Occipital lobe (tissue), 2 donors: ENCODE results near the gene PRUNE2. TPM values are rescaled to one million over a fixed set of nuclear protein-coding genes. Genes with fewer than 3 reads are reported as not detected.

ENCODE experiments used
- DNase-seq: peaks from one replicate; lab custom pipeline; 2025; lab: John Stamatoyannopoulos, UW
- total RNA-seq: library from RNA; depleted of rRNA; stranded (reverse); fragments of >200 nt; gene quantifications from one replicate; pipeline ENCODE4 v1.2.3, GENCODE V29; 2014

PRUNE2 gene
- total RNA-seq, 1 donor from 2014 or later, result 13.4 TPM

GRCh38 chr9:76658510-76659231 is 247.2 kb downstream of the PRUNE2 start:
- DNase-seq, result no peak

DNA sequence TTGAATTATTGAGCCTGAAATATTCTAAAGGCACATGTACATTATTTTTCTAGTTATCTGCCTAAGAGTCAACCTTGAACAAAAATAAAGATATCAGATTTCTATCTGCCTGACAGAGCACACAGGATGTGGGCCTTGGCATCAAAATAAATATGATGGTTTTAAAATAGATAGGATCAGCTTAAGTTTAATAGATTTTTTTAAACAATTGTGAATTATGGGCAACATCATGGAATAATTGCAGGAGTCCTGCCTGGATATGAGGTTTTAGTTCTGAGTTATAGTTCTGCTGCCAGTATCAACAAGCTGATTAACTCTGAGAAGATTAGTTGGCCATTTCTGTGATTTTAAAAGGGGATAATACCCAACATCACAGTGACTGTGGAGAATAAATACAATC is 248.6 kb downstream of the PRUNE2 start:
- no peak for DNase-seq

- no peak for DNase-seq
These were observed 249.9 kb downstream of the PRUNE2 start for GRCh38 chr9:76655971-76656370.

- DNase-seq, result no peak
These were observed 250.8 kb downstream of the PRUNE2 start for GRCh38 chr9:76655121-76655541.

DNA sequence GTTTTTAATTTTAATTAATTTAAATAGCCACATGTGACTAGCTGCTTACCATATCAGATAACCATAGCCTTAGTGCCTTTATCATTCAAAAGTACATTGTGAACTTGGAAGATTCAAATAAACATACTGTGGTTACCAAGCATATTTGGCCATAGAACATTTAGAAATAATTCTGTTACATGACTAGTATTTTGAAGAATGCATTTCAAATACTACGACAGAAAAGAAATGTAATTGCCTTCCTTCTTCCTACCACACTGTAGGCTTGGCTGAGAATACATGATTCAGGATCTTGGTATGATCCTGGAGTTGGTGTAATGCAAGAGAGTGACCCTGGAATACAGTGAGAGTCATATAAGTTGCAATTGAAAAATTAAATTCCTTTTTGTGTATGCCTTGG is 251.3 kb downstream of the PRUNE2 start:
- no peak for DNase-seq

DNA sequence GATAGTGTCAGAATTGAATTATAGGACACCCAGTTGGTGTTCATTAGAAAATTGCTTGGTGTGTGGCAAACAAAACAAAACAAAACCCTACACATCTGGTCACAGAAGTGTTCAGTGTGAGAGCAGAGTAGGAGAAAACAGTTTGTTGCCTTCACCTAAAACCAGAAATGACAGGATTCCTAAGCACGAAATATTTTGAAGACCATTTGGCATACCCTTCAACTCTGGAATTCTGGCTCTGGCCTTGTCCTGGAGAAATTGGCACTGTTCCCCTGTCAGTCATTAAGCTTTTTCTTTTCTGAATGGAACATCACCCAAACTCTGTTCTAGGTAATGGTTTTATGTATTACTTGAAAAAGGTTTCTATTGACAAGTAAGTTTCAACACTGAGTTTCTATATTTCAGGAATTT is 251.9 kb downstream of the PRUNE2 start:
- DNase-seq, result no peak

DNA sequence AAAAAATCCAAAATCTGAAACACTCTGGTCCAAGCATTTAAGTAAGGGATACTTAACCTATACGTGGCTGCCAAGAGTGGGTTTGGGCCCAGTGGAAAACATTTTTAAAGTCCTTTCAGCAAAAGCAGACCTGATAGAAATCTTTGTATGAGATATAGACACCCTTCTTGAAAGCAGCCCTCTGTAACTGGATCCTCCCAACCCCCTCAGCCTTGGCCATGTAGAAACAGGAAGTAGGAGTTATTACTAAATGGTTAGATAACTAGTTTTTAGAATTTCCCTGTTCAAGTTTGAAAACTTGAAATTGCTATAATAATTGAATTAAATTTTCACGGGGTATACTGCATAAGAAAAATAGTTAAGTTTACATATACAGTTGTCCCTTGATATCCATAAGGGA is 253.0 kb downstream of the PRUNE2 start:
- DNase-seq, result no peak

DNA sequence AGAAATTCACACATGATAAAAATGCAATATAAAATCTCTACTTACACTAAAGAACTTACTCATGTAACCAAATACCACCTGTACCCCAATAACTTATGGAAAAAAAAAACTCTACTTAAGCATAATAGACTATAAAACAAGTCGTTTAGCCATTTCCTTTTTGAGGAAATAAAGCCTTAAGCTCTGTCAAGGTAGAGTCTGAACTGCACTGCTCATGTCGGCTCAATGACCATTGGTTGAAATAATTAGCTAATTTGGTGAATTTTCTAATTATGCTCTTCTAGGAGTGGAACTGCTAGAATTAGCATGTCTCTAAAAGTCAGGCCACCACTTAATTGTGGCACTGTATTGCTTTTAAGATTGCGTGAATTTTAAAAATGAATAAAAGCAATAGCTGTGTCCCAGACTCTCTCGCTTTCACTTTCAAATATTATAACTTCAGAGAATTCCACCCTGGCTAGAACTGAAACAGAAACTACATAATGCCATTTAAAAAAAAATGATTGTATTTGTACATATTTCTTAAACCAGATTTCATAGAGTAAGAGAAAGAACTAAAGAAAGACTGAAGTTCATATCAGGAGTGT is 254.7 kb downstream of the PRUNE2 start:
- DNase-seq, result no peak

GRCh38 chr9:76650692-76651091 is 255.2 kb downstream of the PRUNE2 start:
- no peak for DNase-seq

- DNase-seq, result no peak
These were observed 256.0 kb downstream of the PRUNE2 start for GRCh38 chr9:76649894-76650293.

DNA sequence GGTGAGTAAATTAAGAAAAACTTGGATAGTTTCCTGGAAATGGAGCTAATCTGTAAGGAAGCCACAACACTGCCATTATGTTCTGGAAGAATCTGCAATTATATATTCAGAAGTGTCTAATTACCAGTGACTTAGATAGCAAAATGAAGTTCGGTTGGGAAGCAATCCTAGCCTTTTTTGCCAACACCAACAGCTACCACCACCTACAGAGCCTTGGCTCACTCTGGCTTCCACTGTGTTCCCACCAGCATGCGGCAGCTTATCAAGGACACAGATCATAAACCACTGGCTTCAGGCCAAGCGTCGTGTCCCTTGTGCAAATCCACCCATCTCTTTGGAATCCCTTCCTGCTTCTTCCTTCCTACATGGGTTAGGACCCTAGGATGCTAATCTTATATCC is 259.7 kb downstream of the PRUNE2 start:
- DNase-seq, result peak; percentile 14

DNA sequence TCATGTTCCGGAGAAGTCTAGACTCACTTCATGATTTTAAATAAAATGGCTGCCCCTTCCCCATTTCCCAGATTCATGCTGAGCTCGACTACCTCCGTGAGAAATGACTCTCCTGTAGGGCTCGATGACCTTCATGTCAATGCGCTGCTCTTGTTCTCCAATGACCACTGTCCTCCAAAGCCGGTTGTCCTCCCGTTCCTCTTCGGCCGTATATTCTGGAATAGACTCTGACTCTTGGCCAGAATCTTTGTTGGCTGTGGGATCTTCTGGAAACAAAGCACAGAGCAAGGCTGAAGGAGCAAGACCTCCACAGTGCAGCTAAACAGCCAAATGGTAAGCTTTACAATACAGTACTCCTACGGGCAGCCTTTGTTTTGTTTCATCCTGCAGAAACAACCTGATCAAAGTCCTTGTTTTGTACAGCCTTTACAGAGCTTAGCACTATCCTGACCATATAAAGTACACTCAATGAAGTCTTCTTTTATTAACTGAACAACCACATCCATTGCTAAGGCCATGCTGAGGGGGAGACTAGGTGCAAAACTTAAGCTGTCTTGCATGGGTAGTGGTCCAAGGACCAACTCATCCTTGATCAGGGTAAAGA is 261.2 kb downstream of the PRUNE2 start:
- DNase-seq, result no peak

GRCh38 chr9:76644171-76644570 is 261.7 kb downstream of the PRUNE2 start:
- DNase-seq, result no peak

DNA sequence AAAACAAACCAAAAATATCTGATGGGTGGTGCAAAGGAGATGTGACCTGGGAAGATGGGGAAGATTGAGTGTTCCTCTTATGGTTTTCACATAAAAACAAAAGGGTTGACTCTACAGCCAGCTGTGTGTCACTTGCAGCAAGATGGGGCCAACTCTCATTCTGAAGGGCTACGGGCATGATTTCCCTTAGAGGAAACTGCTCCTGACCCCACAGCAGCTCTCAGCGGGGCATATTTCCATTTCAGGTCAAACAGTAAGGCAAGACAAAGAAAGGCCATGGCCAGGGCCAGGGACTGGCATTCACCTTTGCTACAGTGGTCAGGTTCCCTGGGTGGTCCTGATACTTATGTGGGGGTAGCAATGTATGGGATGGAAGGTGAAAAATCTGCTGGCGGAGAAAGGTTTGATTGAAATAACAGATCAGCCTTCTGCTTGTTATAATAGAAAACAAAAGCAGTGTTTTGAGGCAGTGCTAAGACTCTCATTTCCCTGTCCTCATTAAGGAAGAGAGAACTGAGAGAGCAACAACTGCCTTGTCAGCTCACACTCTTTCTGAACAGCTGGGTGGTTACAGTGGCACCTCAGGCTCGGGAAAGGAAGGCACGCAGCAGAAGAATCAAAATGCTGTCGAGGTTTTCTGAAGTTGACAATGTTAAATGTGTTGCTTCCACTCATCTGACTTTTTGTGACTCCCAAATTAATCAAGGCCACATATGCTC is 262.4 kb downstream of the PRUNE2 start:
- no peak for DNase-seq

DNA sequence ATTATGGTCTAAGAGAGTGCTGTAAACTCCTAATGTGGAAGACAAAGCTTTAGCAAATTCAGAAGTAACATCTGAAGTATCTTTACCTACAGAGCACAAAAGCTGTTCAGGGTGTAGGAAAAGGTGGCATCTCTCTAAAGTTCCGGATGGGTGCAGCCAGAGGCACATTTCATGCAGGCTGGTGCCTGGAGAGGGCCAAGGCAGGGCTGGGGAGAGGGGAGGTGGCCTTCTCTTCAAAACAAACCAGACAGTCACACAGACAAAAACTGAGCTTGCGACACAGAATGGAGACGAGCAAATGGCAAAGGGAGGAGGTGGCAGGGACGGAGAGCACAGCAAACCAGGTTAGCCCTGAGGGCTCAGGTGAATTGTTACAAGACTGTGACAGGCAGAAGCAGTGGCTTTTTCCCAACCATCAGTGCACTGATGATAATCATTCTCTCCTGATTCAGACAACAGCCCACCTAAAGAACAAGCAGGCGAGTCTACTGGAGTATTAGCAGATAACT is 263.2 kb downstream of the PRUNE2 start:
- no peak for DNase-seq

DNA sequence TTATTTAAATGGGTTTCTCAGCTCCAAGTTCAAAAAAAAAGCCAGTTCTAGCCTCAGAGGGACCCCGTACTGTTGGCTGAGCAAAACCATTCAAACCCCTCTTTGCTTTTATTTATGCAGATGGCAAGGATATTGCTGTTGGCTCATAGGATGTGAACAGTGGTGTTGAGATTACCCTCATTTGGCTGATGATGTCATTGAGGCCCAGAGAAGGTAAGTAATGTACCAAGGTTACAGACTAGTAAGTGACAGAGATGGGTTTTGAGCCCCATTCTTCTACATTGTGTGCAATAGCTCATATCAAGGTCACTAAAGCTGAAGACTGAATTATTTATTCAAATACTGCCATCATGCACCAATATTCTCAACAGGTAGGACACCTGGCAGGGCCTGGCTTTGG is 263.8 kb downstream of the PRUNE2 start:
- no peak for DNase-seq

- no peak for DNase-seq
These were observed 267.9 kb downstream of the PRUNE2 start for GRCh38 chr9:76638001-76638400.

DNA sequence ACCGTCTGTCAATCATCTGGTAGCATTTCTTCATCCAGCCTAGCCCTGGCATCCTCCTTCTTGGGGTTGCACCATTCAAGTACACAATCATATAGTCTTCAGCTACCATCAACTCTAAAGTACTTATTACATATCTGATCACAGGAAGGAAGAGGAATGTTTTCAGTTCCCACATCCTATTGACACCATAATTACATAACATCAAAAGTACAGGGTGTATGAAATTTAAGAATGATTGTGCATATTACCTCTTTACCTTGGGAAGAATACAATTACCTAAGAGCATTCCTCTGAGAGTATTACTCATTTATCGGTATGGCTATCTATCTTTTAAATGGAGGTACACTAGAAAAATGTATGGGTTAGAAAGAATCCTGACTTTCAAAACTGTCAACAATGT is 268.5 kb downstream of the PRUNE2 start:
- no peak for DNase-seq

DNA sequence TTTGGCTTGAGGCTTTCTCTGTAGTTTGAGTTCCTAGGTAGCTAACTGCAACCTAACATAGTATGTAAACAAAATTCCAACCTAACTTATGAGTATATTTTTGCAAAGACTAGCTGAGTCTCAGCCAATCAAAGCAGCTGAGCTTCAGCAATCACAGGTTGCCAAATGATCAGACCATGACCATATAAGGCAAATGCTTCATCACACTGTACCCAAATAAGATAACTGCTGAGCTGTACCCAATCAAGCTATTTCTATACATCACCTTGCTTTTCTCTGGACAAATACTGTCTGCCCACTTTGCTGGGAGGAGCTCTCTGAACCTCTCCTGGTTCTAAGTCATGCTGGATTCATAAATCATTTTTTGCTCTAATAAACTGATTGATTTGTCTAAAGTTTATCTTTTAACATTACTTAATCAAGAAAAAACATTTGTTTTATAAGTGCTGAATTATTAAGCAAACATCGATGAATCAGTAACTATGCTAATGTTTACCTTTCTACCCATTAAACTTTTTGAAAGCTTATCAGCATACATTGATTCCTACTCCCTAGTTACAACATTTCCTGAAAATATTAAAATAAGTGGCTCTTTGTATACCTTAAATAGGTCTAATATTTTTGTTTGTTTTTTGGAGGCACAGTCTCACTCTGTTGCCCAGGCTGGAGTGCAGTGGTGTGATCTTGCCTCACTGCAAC is 271.4 kb downstream of the PRUNE2 start:
- DNase-seq, result no peak

- no peak for DNase-seq
These were observed 275.0 kb downstream of the PRUNE2 start for GRCh38 chr9:76630916-76631315.

DNA sequence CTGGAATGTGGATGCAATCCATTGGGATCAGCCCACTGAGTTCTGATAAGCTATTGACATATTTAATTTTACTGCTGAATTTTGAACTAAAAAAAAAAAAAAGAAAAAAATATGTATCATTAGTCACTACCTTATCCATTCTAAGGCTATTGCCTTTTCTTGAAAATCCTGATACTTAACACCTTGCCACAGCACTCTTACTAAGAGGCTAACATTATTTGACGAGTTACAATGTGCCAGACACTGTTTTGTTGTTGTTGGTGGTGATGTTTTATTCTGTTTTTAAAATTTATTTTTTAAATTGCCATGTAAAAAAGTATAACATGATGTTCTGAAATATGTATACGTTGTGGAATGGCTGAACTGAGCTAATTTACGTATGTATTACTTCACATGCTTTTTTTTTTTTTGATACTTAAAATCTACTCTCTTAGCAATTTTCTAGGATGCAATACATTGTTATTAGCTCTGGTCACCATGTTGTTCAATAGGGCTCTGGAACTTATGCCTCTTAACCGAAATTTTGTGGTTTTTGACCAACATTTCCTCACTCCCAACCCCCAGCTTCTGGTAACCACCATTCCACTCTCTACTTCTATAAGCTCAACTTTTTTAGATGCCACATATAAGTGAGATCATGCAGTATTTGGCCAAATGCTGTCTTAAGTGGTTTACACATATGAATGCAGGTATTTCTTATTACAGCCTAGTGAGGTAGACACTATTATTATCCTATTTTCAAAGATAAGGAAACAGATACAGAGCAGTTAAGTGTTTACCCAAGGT is 276.5 kb downstream of the PRUNE2 start:
- no peak for DNase-seq
